HepG2 (cell line): ENCODE data around the gene RPS6KB1.
"Not testable (repeated sequence)": the region's sequence is repeated elsewhere in the genome, so short reads cannot be mapped to it uniquely, and the experiment has no call there.

Experiments
- KMT2B ChIP-seq: IDR thresholded peaks from 2 replicates; pipeline ENCODE4 v1.6.1; 2016; ENCODE audit warnings: missing genetic modification reagents, missing compliant biosample characterization
- PBX2 ChIP-seq: IDR thresholded peaks from 2 replicates; pipeline ENCODE4 v1.6.1; 2016; ENCODE audit warnings: control low read depth
- RBFOX2 ChIP-seq: fragments of 200-400 bp; formaldehyde crosslinking; IDR thresholded peaks from 2 replicates; pipeline ENCODE4 v1.6.1; 2017; ENCODE audit warnings: low read depth, mild to moderate bottlenecking, low read length
- RFX5 ChIP-seq: IDR thresholded peaks from 2 replicates; pipeline ENCODE4 v1.6.1; 2011; ENCODE audit warnings: low read depth, low read length, improper control_type of control experiment
- SNAPC2 ChIP-seq: sonication (generic); formaldehyde crosslinking; IDR thresholded peaks from 2 replicates; pipeline ENCODE4 v1.8.1; 2022; ENCODE audit warnings: mild to moderate bottlenecking, missing genetic modification reagents
- SP1 ChIP-seq, 2 experiments: fragments of 450-650 bp in 1 of 2; sonication (generic) in 1 of 2; formaldehyde crosslinking in 1 of 2; IDR thresholded peaks; 2 replicates each; pipeline versions ENCODE4 v1.4.0 to v1.6.1; 2016 to 2020; ENCODE audit warnings: missing genetic modification reagents in 1 of 2
- ZFP36 ChIP-seq: fragments of 150-350 bp; IDR thresholded peaks from 2 replicates; pipeline ENCODE4 v1.6.1; 2018; ENCODE audit warnings: borderline replicate concordance, low read length, low read depth; ENCODE audit not compliant: partially characterized antibody
- ZNF10 ChIP-seq: sonication (generic); formaldehyde crosslinking; IDR thresholded peaks from 2 replicates; pipeline ENCODE4 v1.4.0; 2020; ENCODE audit warnings: mild to moderate bottlenecking, low read depth, missing genetic modification reagents, borderline replicate concordance
- ZNF24 ChIP-seq: fragments of 450-650 bp; IDR thresholded peaks from 2 replicates; pipeline ENCODE4 v1.6.1; 2017; ENCODE audit warnings: antibody characterized with exemption, mild to moderate bottlenecking
- ZNF570 ChIP-seq: sonication (generic); formaldehyde crosslinking; IDR thresholded peaks from 2 replicates; pipeline ENCODE4 v1.4.0; 2020; ENCODE audit warnings: mild to moderate bottlenecking, missing genetic modification reagents, borderline replicate concordance
- TF ChIP-seq, protein P1 (sequence below): sonication (generic); formaldehyde crosslinking; IDR thresholded peaks from 2 replicates; pipeline ENCODE4 v1.4.0; 2020; ENCODE audit warnings: missing genetic modification reagents
- TF ChIP-seq, protein P2 (sequence below): sonication (generic); formaldehyde crosslinking; IDR thresholded peaks from 2 replicates; pipeline ENCODE4 v1.8.0; 2022; ENCODE audit warnings: mild to moderate bottlenecking, missing genetic modification reagents

- not testable (repeated sequence) for TF ChIP-seq ZNF10; KMT2B (CRISPR knock-in tag); RBFOX2; ZNF24; ZNF570; ZFP36; RFX5; PBX2; SP1 (IDR thresholded peaks at IDR 0.05); SP1 (CRISPR knock-in tag; IDR thresholded peaks at IDR 0.05); SNAPC2
- TF ChIP-seq, protein P1, sequence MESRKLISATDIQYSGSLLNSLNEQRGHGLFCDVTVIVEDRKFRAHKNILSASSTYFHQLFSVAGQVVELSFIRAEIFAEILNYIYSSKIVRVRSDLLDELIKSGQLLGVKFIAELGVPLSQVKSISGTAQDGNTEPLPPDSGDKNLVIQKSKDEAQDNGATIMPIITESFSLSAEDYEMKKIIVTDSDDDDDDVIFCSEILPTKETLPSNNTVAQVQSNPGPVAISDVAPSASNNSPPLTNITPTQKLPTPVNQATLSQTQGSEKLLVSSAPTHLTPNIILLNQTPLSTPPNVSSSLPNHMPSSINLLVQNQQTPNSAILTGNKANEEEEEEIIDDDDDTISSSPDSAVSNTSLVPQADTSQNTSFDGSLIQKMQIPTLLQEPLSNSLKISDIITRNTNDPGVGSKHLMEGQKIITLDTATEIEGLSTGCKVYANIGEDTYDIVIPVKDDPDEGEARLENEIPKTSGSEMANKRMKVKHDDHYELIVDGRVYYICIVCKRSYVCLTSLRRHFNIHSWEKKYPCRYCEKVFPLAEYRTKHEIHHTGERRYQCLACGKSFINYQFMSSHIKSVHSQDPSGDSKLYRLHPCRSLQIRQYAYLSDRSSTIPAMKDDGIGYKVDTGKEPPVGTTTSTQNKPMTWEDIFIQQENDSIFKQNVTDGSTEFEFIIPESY (CRISPR knock-in tag): not testable (repeated sequence)
- TF ChIP-seq, protein P2, sequence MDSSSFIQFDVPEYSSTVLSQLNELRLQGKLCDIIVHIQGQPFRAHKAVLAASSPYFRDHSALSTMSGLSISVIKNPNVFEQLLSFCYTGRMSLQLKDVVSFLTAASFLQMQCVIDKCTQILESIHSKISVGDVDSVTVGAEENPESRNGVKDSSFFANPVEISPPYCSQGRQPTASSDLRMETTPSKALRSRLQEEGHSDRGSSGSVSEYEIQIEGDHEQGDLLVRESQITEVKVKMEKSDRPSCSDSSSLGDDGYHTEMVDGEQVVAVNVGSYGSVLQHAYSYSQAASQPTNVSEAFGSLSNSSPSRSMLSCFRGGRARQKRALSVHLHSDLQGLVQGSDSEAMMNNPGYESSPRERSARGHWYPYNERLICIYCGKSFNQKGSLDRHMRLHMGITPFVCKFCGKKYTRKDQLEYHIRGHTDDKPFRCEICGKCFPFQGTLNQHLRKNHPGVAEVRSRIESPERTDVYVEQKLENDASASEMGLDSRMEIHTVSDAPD (CRISPR knock-in tag): not testable (repeated sequence)
Observed at GRCh38 chr17:59971771-59972170, 78.8 kb downstream of the RPS6KB1 start.
